ENCODE measurements around the gene ATF6B. TPM values are rescaled to one million over a fixed set of nuclear protein-coding genes. Genes with fewer than 3 reads are reported as not detected.

Gene ATF6B
- total RNA-seq, 2 donors from 2014 or later, result 54.5 to 60.3 TPM

- Histone ChIP-seq H3K4me3 (ENCODE audit: low read length) (peak overlapping the region; percentile 85), H3K4me1 (ENCODE audit: control insufficient read depth, insufficient read depth, low read length) (peaks cover 9% of the 10 kb centered on the region), H3K9me3 (ENCODE audit: control insufficient read depth, low read length) (no peaks in the 10 kb centered on the region), H3K27ac (ENCODE audit: low read depth, low read length) (peak overlapping the region; percentile 92), H3K27me3 (ENCODE audit: control insufficient read depth, insufficient read depth, low read length, poor library complexity, severe bottlenecking) (no peaks in the 10 kb centered on the region), H3K36me3 (ENCODE audit: control insufficient read depth, insufficient read depth, low read length) (peaks cover 25% of the 10 kb centered on the region), H3K9ac (ENCODE audit: extremely low read depth, low read length, poor library complexity, severe bottlenecking) (peak overlapping the region; percentile 87)
- H3K9me3 Mint-ChIP-seq, result no peaks in the 10 kb centered on the region
- peak overlapping the region; percentile 99 for H3K27ac Mint-ChIP-seq
- WGBS, 2 experiments (ENCODE audit: insufficient coverage in 1 of 2, insufficient read length in 1 of 2), result 18 to 38% methylated on average over 6 to 9 of the region's 9 CpGs
- H3K36me3 Mint-ChIP-seq (ENCODE audit: low read depth), result peaks cover 25% of the 10 kb centered on the region
- peaks cover 21% of the 10 kb centered on the region for H3K4me1 Mint-ChIP-seq
- no peak for TF ChIP-seq CTCF (conservative IDR thresholded peaks at IDR 0.05)
- H3K27me3 Mint-ChIP-seq (ENCODE audit: insufficient read depth), result peaks cover 2% of the 10 kb centered on the region
- H3K4me3 Mint-ChIP-seq, result peak overlapping the region; percentile 99
- DNase-seq, result no peak
These were observed 683 bp downstream of the ATF6B start for GRCh38 chr6:32127409-32127716.

GRCh38 chr6:32126880-32127279 lies 1.2 kb downstream of the ATF6B start:
- Mint-ChIP-seq H3K27ac (peak overlapping the region; percentile 99), H3K27me3 (ENCODE audit: insufficient read depth) (no peaks in the 10 kb centered on the region), H3K9me3 (no peaks in the 10 kb centered on the region), H3K4me1 (peaks cover 21% of the 10 kb centered on the region), H3K36me3 (ENCODE audit: low read depth) (peaks cover 29% of the 10 kb centered on the region), H3K4me3 (peak overlapping the region; percentile 99)
- no peaks in the 10 kb centered on the region for H3K27me3 ChIP-seq (ENCODE audit: control insufficient read depth, insufficient read depth, low read length, poor library complexity, severe bottlenecking)
- H3K27ac ChIP-seq (ENCODE audit: low read depth, low read length), result no peak overlapping the region
- WGBS, 2 experiments (ENCODE audit: insufficient coverage in 1 of 2, insufficient read length in 1 of 2), result 83 to 92% methylated on average over 5 to 7 of the region's 8 CpGs
- H3K9me3 ChIP-seq (ENCODE audit: control insufficient read depth, low read length), result no peaks in the 10 kb centered on the region
- no peak for DNase-seq
- H3K36me3 ChIP-seq (ENCODE audit: control insufficient read depth, insufficient read depth, low read length), result peaks cover 28% of the 10 kb centered on the region
- peaks cover 9% of the 10 kb centered on the region for H3K4me1 ChIP-seq (ENCODE audit: control insufficient read depth, insufficient read depth, low read length)
- no peak for TF ChIP-seq CTCF (conservative IDR thresholded peaks at IDR 0.05)
- peak overlapping the region; percentile 87 for H3K9ac ChIP-seq (ENCODE audit: extremely low read depth, low read length, poor library complexity, severe bottlenecking)
- peak overlapping the region; percentile 85 for H3K4me3 ChIP-seq (ENCODE audit: low read length)

GRCh38 chr6:32123681-32124080 lies 4.4 kb downstream of the ATF6B start:
- peaks cover 5% of the 10 kb centered on the region for H3K4me1 ChIP-seq (ENCODE audit: control insufficient read depth, insufficient read depth, low read length)
- no peak overlapping the region for H3K9ac ChIP-seq (ENCODE audit: extremely low read depth, low read length, poor library complexity, severe bottlenecking)
- H3K27ac ChIP-seq (ENCODE audit: low read depth, low read length), result no peak overlapping the region
- WGBS, 2 experiments (ENCODE audit: insufficient coverage in 1 of 2, insufficient read length in 1 of 2), result 92 to 95% methylated on average over 2 to 4 of the region's 4 CpGs
- peaks cover 19% of the 10 kb centered on the region for H3K4me1 Mint-ChIP-seq
- no peaks in the 10 kb centered on the region for H3K27me3 ChIP-seq (ENCODE audit: control insufficient read depth, insufficient read depth, low read length, poor library complexity, severe bottlenecking)
- H3K4me3 ChIP-seq (ENCODE audit: low read length), result no peak overlapping the region
- H3K4me3 Mint-ChIP-seq, result no peak overlapping the region
- H3K36me3 Mint-ChIP-seq (ENCODE audit: low read depth), result peaks cover 51% of the 10 kb centered on the region
- DNase-seq, result no peak
- peaks cover 46% of the 10 kb centered on the region for H3K36me3 ChIP-seq (ENCODE audit: control insufficient read depth, insufficient read depth, low read length)
- H3K9me3 Mint-ChIP-seq, result no peaks in the 10 kb centered on the region
- no peaks in the 10 kb centered on the region for H3K27me3 Mint-ChIP-seq (ENCODE audit: insufficient read depth)
- no peaks in the 10 kb centered on the region for H3K9me3 ChIP-seq (ENCODE audit: control insufficient read depth, low read length)
- H3K27ac Mint-ChIP-seq, result no peak overlapping the region
- no peak for TF ChIP-seq CTCF (conservative IDR thresholded peaks at IDR 0.05)
